GM18505 (cell line): ENCODE measurements around the gene HSPB9.
"Not testable (repeated sequence)": the region's sequence is repeated elsewhere in the genome, so short reads cannot be mapped to it uniquely, and the experiment has no call there.

ENCODE experiments used
- ATAC-seq: cut with Tn5 transposase; IDR thresholded peaks from one replicate; pipeline ENCODE4 v1.9.1; 2021; ENCODE audit not compliant: unreplicated experiment
- POLR2A ChIP-seq: IDR thresholded peaks from 4 replicates; pipeline ENCODE4 v1.6.1; 2011; ENCODE audit warnings: borderline replicate concordance; ENCODE audit not compliant: insufficient read depth, insufficient read length; ENCODE audit errors: extremely low read depth

The HSPB9 gene

DNA sequence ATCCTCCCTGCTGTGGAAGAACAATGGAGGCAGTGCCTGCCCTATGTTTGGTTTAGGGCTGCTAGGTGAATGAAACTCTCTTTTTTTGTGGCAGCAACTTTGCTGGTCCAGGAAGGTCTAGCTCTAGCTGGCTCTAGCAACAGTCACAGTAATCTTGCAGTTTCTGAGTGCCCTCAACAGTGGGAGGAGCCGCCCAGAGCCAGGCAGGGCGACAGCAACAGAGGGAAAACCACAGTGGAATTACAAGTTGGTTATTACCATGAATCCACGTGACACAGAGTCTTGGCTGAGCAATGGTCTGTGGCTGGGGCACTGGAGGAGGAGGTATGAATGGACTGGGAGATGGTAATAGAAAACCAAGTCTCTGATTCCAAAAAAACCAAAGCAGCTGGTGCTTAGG is 10.3 kb downstream of the HSPB9 start:
- ATAC-seq = no peak

DNA sequence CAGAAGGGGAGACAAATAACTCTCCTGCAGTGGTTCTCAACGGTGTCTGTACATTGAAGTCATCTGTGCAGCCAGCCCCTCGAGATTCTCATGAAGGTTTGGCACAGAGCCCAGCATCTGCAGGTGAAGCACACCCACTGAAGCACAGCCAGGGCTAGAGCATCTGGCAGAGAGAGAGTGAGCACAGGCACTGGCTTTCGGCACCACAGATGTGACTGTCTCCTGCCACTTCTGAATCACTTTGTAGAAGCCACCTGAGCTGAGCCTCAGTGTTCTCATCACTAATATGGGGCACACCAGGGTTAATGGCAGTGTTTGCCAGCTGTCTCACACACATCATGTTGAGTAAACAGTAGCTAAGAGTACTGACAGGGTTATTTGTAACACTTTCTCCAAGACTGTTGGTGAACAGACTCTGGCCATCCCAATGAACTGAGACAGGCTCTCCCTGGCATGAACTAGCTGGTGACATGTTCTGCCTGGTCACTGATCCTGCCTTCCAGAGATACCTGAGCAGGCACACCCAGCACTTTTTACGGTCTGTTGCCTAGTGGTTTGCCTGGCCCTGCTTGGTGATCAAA is 10.9 kb downstream of the HSPB9 start:
- TF ChIP-seq POLR2A = no peak
- ATAC-seq = no peak

More for the DNA sequence above, 10.3 kb downstream of the HSPB9 start:
- no peak for TF ChIP-seq POLR2A

DNA sequence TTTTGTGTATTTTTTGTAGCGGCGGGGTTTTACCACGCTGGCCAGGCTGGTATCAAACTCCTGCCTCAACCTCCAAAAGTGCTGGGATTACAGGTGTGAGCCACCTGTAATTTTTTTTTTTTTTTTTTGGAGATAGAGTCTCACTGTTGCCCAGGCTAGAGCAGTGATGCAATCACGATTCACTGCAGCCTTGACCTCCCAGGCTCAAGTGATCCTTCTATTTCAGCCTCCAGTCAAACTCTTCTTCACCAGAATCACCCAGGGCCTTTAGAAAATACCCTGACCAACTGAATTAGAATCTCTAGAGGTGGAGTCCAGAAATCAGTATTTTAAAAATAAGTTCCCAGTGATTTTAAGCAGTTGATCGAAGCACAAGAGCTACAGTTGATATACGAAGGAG is 12.5 kb downstream of the HSPB9 start:
- no peak for ATAC-seq
- TF ChIP-seq POLR2A = no peak

DNA sequence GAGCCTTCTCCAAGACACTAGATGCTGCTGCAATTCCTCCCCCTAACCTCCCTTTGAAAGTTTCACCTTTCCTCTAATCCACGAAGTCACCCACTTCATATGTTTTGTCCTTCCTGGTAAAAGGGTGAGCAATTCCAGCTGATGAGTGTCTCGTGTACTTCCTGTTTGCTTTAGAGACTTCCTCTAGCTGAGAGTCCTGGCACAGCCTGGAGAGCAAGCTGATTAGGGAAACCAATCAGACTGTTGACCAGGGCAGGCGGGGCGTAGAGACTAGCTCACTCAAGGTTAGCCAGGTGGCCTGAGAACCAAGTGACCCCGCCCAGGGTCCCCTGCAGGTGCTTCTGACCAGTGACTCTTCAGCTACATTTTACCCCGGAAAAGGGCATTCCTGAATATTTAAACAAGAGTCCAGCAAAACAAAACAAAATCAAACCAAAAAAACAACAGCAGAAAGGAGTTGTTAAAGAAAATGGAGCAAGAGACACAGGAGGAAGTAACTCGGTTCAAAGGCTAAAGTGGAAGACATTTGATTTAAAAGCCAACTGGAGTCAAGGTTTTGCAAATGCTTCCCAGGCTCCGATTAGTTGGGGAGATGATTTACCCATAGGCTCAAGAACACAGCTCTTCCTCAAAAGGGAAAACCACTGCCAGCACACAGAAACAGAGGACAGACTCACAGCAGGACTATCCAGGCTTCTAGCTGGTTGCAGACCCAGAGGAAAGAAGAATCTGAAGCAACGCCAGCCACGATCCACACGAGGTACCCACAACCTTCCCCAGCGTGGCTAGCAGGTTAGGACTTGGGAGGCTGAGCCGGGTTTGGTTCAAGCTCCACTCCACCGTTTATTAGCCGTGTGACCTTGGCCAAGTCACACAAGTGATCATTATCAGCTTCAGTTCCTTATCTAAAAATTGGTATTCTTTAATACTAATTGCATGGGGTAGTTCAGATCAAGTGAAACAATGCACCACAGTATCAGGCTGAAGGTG is 13.4 kb downstream of the HSPB9 start:
- no peak for ATAC-seq
- no peak for TF ChIP-seq POLR2A

DNA sequence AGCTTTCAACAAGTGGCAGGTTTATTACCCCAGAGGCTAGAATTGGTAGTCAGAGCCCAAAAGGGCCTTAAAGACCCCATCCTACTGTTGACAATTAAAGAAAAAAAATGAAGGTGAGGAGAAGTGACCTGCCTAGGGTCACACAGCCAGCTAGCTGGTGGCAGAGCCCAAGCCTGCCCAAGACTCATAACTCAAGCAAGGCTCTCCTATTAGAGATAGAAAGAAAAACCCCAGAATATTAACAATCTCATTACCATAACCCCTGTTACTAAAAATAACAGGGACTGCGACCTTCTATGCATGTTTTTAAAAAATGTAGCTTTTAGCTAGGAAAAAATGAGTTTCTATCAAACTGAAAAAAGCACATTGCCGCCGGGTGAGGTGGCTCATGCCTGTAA is 14.0 kb downstream of the HSPB9 start:
- no peak for TF ChIP-seq POLR2A
- ATAC-seq = no peak

DNA sequence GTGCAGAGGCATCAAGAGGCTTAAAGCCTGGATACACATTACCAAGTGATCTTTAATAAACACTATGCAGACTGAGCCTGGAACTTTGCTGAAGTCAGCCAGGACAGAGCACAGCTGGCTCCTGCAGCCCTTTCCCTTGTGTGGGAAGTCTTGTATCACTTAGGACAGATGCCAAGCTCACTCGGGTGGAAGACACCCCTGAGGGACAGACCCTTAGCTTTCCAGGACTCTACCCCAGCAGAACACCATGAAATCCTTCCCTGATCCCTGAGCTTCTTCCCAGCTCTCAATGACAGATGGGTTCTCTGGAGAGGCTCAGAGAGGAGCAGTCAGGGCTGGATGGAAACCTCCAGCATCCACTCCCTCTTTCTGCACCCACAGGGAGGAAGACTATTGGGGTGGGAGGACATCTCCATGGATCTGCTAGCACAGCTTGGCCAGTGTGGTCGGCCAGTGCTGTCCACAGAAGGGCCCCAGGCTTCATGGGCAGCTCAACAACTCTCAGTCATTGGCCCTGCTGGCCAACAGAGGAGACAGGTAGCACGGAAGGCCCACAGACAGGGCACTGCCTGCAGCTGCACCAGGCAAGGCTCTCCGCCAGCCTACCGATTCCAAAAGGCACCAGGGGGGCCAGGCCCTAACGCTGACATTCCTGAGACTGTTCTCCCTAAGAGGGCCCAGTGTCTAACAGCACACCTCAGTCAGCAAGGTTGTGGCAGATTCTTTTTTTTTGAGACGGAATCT is 16.3 kb downstream of the HSPB9 start:
- no peak for ATAC-seq

DNA sequence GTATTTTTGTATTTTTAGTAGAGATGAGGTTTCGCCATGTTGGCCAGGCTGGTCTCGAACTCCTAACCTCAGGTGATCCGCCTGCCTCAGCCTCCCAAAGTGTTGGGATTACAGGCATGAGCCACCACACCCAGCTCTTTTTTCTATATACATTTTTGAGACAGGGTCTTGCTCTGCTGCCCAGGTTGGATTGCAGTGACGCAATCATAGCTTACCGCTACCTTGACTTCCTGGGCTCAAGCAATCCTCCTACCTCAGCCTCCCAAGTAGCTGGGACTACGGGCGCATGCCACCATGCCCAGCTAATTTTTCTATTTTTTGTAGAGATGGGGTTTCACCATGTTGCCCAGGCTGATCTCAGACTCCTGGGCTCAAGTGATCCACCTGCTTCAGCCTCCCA is 18.1 kb downstream of the HSPB9 start:
- not testable (repeated sequence) for ATAC-seq

More for the DNA sequence above, 16.3 kb downstream of the HSPB9 start:
- TF ChIP-seq POLR2A = no peak

DNA sequence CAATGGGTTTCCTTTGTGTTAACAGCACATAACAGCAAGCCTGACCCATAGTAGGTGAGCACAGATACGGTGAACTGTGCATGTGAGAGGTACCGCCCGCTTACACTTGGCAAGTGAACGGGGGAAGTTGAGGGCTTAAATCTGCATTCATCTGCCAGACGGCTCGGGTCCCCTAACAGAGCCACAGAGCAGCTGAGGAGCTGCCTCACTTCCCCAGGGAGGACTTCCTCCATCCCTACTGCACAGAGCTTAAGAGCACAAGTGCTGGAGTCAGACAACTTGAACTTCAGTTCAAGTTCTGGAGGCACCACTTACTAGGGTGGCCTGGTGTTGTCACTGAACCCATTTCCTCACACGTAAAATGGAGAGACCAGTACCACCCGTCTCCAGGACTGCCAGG is 18.8 kb downstream of the HSPB9 start:
- no peak for ATAC-seq
- TF ChIP-seq POLR2A = no peak

DNA sequence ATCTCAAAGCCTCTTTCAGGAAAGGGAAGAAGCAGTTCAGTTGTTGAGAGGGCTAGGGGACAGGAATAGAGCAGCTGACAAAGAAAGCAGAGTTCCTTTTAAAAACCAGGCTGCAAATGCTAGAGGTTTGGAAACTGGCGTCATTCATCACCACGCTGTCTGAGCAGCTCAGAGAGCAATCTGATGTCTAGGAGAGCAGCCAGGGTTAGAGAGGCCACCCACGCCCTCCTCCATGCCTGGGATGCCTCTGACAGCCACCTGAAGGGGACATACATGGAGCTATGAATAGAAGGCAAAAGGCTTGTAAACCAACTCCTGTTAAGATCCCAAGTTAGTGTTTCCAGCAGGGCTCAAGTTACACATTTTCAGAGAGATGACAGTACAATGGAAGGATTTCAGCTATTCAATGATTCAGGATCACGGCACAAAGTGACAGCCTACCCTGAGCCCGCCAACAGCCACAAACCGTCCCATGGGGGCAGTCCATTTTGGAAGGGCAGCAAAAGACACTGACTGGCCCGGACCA is 19.8 kb downstream of the HSPB9 start:
- no peak for TF ChIP-seq POLR2A
- ATAC-seq = no peak

DNA sequence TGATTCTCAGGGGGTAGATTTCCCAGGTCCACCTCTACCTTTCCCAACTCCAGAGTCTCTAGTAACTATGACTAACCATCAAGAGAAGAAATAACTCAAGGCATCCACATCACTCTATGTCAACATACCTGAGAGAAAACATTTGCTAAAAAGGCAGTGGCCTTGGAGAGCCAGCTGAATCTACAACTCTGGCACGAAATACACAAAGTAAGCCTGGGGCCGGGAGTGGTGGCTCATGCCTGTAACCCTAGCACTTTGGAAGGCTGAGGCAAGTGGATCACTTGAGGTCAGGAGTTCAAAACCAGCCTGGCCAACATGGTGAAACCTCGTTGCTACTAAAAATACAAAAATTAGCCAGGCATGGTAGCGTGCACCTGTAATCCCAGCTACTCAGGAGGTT is 20.5 kb downstream of the HSPB9 start:
- not testable (repeated sequence) for ATAC-seq

DNA sequence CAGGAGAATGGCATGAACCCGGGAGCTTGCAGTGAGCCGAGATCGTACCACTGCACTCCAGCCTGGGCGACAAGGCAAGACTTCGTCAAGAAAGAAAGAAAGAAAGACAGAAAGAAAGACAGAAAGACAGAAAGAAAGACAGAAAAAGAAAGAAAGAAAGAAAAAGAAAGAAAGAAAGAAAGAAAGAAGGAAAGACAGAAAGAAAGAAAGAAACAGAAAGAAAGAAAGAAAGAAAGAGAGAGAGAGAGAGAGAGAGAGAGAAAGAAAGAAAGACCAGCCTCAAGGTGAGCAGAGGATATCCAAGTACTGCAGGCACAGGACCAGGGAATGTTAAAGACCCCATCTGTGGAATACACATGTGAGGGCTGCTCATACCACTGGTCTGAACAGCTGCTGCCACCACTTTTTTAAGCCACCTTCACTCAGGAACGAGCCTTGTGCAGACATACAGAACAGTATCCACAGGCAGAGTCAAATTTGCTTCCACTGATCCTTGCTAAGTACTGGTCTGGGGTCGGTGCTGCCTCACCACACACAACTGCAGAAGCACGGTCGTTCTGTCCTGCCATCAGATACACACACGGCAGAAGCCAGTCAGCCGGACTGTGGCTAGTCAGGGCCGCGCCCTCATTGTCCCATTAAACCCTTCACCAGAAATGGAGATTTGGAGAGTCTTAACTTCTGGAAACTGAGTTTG is 24.5 kb downstream of the HSPB9 start:
- ATAC-seq = no peak
- no peak for TF ChIP-seq POLR2A

DNA sequence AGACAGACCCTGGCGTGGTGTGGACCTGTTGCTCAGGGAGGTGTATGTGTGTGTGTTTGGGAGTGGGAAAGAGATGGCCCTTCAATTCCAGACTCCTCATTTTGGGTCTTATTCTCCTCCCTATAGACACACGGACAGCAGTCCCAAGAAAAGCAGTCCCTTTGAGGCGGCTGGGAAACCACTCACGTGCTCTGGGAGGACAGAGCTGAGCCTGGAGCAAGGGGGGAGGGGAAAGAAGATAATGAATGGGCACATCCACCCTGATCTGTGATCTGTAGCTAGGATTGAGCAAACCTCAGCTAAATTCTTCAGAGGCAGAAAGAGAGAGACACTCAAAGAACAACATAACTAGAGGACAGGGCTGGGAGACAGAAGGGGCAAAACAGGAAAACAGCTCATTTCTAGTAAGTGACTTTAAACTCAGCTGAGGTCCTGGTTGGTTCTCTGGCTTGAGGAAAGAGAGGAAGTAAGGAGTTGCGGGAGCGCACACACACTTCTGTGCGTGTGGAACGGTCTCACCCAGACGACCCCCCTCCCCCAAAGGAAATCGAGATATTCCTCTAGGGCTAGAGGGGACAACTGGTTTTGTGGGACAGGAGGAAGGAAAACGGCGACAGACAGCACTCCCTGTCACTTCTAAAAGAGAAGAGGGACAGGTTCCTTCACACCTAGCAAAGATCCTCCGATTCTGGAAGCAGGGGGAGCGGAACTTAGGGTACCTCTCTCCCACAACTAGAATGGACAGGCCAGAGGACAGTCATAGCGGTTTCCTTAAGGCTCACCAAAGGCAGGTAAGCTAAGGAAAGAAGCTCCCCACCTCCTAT is 31.5 kb downstream of the HSPB9 start:
- no peak for TF ChIP-seq POLR2A
- no peak for ATAC-seq
